Calu3 (cell line): ENCODE measurements around the gene HAS3. TPM values are rescaled to one million over a fixed set of nuclear protein-coding genes. Genes with fewer than 3 reads are reported as not detected.

Experiments used
- BruUV-seq: library from RNA; stranded (reverse); fragments of 400-500 nt; replicated peaks from 2 replicates; lab custom pipeline; 2021; lab: Mats Ljungman, UMichigan
- CTCF ChIA-PET: fragments of 300-600 bp; sonication (Branson Sonifier 250); formaldehyde crosslinking; loops from one replicate; lab custom pipeline; 2022; ENCODE audit warnings: antibody characterized with exemption; lab: Charles Lee
- DNase-seq: peaks from one replicate; pipeline ENCODE4 v3.0.0; 2022
- H3K27ac Mint-ChIP-seq: one replicate; pipeline ENCODE4 v1.8.0; 2022; ENCODE audit warnings: mixed read lengths; ENCODE audit not compliant: unreplicated experiment
- H3K27me3 Mint-ChIP-seq: one replicate; pipeline ENCODE4 v1.8.0; 2022; ENCODE audit warnings: mixed read lengths; ENCODE audit not compliant: unreplicated experiment
- H3K36me3 Mint-ChIP-seq: one replicate; pipeline ENCODE4 v1.8.0; 2022; ENCODE audit warnings: mild to moderate bottlenecking, moderate library complexity, mixed read lengths; ENCODE audit not compliant: insufficient read depth, unreplicated experiment
- H3K4me1 Mint-ChIP-seq: one replicate; pipeline ENCODE4 v1.8.0; 2022; ENCODE audit warnings: mild to moderate bottlenecking, low read depth, mixed read lengths; ENCODE audit not compliant: unreplicated experiment
- H3K4me3 Mint-ChIP-seq: one replicate; pipeline ENCODE4 v1.8.0; 2022; ENCODE audit warnings: mild to moderate bottlenecking, low read depth, moderate library complexity, mixed read lengths; ENCODE audit not compliant: unreplicated experiment
- H3K9me3 Mint-ChIP-seq: one replicate; pipeline ENCODE4 v1.8.0; 2022; ENCODE audit warnings: low read depth, mixed read lengths; ENCODE audit not compliant: unreplicated experiment
- CTCF ChIP-seq: fragments of 200-600 bp; IDR thresholded peaks from one replicate; pipeline ENCODE4 v1.8.0; 2022; ENCODE audit warnings: antibody characterized with exemption; ENCODE audit not compliant: unreplicated experiment
- intact Hi-C: fragments of 100-400 bp; cut with micrococcal nuclease; formaldehyde crosslinking; loops from one replicate; pipeline ENCODE4 v1.10.0; 2022; ENCODE audit not compliant: unreplicated experiment
- total RNA-seq: library from RNA; stranded (reverse); gene quantifications from 2 replicates; pipeline ENCODE4 v1.2.3, GENCODE V29; 2022

HAS3 gene
- total RNA-seq, 1 experiment from 2014 or later: 33.2 TPM

- CTCF ChIA-PET: interaction anchor here (0.6 to 1.5 kb wide), 4 partner anchors 12 to 114 kb away, joined by 3 to 5 read pairs (median 4); no protein-coding TSS in a partner anchor
- no peak overlapping the region for H3K27ac Mint-ChIP-seq
- H3K4me1 Mint-ChIP-seq: peaks cover 35% of the 10 kb centered on the region
- peak overlapping the region; percentile 85 for H3K4me3 Mint-ChIP-seq
- DNase-seq: peak; percentile 35
- H3K36me3 Mint-ChIP-seq: peaks cover 67% of the 10 kb centered on the region
- H3K9me3 Mint-ChIP-seq: no peaks in the 10 kb centered on the region
- no peak for TF ChIP-seq CTCF
- intact Hi-C loops: no loop called here
- TSS peak; percentile 17 for BruUV-seq
- H3K27me3 Mint-ChIP-seq: no peaks in the 10 kb centered on the region
These were observed 2.8 kb downstream of the HAS3 start for GRCh38 chr16:69108064-69108904.

DNA sequence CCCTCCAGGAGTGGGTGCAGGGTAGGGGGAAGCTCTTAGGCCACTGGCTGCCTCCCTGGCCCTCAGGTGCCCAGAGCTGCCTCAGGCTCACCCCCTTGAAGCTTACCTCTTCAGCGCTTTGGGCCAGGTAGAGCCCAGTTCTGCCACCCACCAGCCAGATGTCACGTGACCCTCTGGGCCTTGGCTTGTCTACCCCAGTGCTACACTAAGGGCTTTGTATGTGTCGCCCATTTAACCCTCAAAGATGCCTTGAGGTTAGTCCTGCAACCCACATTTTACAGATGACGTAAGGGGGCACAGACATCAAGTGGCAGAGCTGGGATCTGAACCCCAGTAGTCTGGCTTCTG, 3.4 kb downstream of the HAS3 start:
- Mint-ChIP-seq H3K27ac (no peak overlapping the region), H3K4me1 (peaks cover 34% of the 10 kb centered on the region), H3K9me3 (no peaks in the 10 kb centered on the region), H3K27me3 (no peaks in the 10 kb centered on the region), H3K4me3 (peak overlapping the region; percentile 85), H3K36me3 (peaks cover 73% of the 10 kb centered on the region)
- no TSS peak for BruUV-seq
- TF ChIP-seq CTCF: no peak
- intact Hi-C loops: no loop called here
- CTCF ChIA-PET: interaction anchor here (0.6 to 1.5 kb wide), 3 partner anchors 12 to 144 kb away, joined by 3 to 5 read pairs (median 4); no protein-coding TSS in a partner anchor
- DNase-seq: no peak

DNA sequence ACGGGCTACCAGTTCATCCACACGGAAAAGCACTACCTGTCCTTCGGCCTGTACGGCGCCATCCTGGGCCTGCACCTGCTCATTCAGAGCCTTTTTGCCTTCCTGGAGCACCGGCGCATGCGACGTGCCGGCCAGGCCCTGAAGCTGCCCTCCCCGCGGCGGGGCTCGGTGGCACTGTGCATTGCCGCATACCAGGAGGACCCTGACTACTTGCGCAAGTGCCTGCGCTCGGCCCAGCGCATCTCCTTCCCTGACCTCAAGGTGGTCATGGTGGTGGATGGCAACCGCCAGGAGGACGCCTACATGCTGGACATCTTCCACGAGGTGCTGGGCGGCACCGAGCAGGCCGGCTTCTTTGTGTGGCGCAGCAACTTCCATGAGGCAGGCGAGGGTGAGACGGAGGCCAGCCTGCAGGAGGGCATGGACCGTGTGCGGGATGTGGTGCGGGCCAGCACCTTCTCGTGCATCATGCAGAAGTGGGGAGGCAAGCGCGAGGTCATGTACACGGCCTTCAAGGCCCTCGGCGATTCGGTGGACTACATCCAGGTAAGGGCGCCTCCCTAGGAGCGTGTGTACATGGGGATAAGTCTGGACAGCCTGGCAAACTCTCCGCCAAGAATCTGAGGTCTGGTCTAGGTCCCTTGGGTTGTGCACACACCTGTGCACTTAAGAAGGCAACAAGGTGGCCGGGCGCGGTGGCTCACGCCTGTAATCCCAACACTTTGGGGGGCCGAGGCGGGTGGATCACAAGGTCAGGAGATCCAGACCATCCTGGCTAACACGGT, 4.2 kb downstream of the HAS3 start:
- Mint-ChIP-seq H3K36me3 (peaks cover 81% of the 10 kb centered on the region), H3K4me3 (no peak overlapping the region), H3K4me1 (peaks cover 34% of the 10 kb centered on the region), H3K9me3 (no peaks in the 10 kb centered on the region), H3K27ac (no peak overlapping the region), H3K27me3 (no peaks in the 10 kb centered on the region)
- CTCF ChIA-PET: interaction anchor here (0.7 to 1.5 kb wide), 2 partner anchors 116 to 143 kb away, joined by 3 to 4 read pairs; no protein-coding TSS in a partner anchor
- TF ChIP-seq CTCF: no peak
- intact Hi-C loops: loop anchor here (10.0 kb wide), 1 partner anchor 405 kb away; no protein-coding TSS in a partner anchor
- no peak for DNase-seq
- no TSS peak for BruUV-seq

GRCh38 chr16:69110406-69110805, 5.0 kb downstream of the HAS3 start:
- TF ChIP-seq CTCF: no peak
- Mint-ChIP-seq H3K27ac (no peak overlapping the region), H3K9me3 (no peaks in the 10 kb centered on the region), H3K4me3 (no peak overlapping the region), H3K27me3 (no peaks in the 10 kb centered on the region), H3K4me1 (peaks cover 34% of the 10 kb centered on the region), H3K36me3 (peaks cover 83% of the 10 kb centered on the region)
- no peak for DNase-seq
- BruUV-seq: TSS peak; percentile 15
- intact Hi-C loops: loop anchor here (10.0 kb wide), 1 partner anchor 406 kb away; no protein-coding TSS in a partner anchor
- CTCF ChIA-PET: interaction anchor here (0.6 kb wide), 1 partner anchor 189 kb away, joined by 4 read pairs; no protein-coding TSS in a partner anchor
